Activated naive CD4-positive, alpha-beta T cell treated with Interleukin-2 at 50 U/mL for 16 hours (primary cell): Measurements from ENCODE around the gene FAT3.

Source experiments
- DNase-seq: peaks from one replicate; pipeline ENCODE4 v3.0.0-alpha.2; 2020

The FAT3 gene

DNA sequence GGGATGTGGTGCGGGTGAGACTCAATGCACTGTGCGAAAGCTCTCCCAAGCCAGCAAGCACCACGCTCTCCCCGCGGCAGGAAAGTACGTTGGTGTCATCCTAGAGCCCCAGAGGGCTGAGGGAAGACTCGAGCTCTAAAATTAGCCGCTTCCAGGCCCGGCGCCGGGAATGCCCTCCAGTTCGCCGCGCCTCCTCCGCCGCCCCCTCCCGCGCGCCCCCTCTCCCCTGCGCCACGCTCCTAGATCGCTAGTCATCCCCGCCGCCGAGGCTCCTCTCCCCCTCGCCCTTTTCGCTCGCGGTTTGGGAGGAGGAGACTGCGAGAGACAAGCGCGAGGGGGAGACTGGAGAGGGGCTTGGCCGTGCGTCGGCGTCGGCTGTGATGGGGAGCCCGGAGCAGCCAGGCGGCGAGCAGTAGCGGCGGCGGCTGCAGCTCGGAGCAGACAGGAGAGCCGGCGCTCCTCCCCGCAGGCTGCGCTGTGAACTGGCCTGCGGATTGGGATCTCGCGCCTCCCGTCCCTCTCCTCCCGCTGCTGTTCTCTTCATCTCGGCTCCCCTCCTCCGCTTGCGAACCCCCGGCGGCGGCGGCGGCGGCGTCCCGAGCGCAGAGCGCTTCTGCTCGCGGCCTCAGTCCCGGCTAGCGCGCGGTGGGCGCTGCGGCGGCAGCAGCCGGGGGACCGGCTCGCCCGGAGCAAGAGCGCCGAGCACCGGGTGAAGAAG is at the start of gene FAT3:
FAT3 (plus strand) TSS at position 412 of the 718 bp plus-strand sequence. CDS start 127,295 bp downstream, outside the sequence.
- no peak for DNase-seq

DNA sequence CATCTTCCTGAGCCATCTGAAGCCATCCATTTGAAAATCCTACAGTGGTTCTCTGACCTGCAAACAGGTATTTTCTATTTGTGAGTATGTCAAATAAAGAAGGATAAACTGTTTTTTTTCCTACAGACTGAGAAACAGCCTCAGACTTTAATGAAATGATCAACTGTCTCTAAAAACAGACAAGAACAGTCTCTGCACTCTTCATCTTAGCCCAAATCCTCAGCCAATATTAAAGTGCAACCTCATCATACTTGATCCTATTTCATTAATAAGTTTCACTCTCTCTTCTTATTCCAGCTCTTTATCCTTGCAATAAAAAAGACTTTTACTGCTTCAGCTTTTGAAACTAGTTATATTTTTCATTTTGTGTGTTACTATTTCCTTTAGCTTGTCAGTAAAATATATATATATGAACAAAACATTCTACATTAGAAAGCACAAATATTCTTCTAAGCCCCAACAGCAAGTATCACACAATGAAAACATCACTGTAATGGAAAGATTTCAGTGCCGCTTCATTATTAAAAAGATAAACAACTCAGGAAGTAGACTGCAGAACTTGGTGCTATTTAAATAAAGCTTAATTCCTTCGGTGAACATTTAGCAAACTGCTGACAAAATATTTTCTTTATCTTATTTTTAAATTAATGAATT is 45.5 kb upstream of the FAT3 start:
- DNase-seq = no peak

DNA sequence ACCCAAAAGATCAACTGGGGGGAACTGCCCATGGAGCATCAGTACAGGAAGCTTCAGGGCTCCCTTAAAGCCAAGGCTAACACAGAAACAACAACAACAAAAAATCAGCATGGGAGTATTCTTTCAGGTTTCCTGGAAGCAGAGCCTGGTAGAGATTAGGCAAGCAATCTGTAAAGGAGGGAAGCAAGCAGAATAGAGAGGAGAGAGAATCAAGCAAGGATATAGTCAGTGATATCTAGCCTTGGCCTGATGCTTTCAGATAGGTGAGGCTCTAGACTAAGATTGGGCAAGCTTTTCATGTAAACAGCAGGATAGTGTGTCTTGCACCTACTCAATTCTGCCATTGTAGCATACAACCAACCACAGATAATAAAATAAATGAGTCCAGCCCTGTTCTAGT is 44.4 kb upstream of the FAT3 start:
- no peak for DNase-seq

- no peak for DNase-seq
Observed at GRCh38 chr11:92180664-92181251, 43.9 kb upstream of the FAT3 start.

DNA sequence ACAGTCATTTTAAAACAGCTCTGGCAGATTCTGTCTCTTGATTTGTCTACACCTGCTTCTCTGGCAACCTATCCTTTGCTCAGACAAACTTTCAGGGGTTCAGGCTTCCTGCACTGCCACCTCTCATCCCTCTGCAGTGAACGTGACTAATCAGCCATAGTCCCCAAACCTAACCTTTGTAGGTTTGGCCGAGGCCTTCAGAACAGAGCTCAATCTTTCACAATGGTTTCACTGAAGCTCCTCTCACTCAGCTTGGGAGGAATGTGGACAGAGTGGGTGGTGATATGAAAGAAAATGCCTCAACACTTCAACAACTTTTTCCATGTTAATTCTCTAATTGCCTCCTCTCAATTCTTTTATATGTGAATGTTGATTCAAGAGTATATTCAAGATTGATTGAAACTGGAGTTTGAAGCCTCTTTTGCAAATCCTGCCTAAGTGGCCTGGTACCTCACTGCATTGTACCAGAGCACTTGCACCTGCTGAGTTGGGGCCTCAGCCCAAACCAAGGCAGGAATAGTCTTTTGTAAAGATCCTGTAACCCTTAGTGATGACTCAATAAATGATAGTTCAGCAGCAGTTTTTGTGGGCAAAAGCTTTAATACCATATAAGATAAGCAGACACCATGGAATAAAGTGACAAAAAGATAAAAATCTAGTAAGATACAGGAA is 33.9 kb upstream of the FAT3 start:
- DNase-seq = no peak

GRCh38 chr11:92192141-92192540 is 32.5 kb upstream of the FAT3 start:
- no peak for DNase-seq

DNA sequence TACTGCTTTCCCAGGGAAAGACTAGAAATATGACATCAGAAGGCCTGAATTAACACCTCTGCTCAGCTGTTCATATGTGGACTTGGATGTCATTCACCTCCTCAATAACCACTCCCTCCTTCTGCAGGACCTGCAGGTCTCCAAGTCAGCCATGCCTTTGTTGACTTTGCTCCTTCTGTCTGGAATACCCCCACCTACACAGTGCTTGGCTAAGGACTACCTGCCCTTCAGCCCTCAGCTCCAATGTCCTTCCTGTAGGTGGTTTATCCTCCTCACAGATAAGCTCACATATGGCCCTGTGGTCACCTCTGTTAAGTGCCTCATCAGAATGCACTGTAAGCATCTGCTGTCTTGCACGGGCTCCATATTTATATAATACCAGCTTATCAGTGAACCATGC is 26.4 kb upstream of the FAT3 start:
- no peak for DNase-seq

- no peak for DNase-seq
Observed at GRCh38 chr11:92199991-92200390, 24.6 kb upstream of the FAT3 start.

DNA sequence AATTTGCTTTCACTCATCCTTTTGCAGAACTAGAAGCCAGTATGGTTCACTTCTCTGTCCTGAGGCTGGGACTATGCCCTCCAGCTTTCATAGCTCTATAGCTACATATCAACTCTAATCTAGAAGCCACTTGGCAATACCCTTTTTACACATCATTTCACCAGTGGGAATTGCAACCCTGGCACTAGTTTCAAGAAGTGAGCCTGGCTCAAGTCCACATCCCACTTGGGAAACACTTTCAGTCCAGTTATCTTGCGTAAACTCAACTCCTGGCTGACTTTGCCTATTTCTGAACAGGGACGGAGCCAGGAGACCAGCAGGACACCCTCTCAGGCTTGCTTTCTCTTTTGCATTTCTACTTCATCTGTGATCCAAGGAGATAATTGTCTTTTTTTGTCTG is 19.9 kb upstream of the FAT3 start:
- no peak for DNase-seq

- no peak for DNase-seq
Observed at GRCh38 chr11:92206441-92206840, 18.2 kb upstream of the FAT3 start.

GRCh38 chr11:92211576-92212167 is 12.9 kb upstream of the FAT3 start:
- no peak for DNase-seq

DNA sequence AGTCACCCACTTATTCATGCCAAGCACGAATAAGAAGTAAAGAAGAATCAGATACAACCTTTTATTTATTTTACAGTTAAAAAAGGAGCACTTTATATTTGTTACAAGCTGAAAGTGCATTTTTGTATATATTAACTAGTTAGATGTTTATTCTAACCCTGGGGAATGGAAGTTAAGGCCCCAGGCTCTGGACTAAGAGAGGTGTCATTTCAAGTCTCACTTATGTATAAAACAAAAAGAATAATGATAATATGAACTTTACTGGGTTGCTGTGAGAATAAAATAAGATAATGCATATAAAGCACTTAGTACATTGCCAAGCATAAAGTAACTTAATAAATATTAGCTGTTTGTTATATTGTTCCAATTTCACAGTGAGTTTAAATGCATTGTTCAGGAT is 12.1 kb upstream of the FAT3 start:
- no peak for DNase-seq

- no peak for DNase-seq
Observed at GRCh38 chr11:92216789-92217188, 7.8 kb upstream of the FAT3 start.

- no peak for DNase-seq
Observed at GRCh38 chr11:92219476-92219875, 5.1 kb upstream of the FAT3 start.

DNA sequence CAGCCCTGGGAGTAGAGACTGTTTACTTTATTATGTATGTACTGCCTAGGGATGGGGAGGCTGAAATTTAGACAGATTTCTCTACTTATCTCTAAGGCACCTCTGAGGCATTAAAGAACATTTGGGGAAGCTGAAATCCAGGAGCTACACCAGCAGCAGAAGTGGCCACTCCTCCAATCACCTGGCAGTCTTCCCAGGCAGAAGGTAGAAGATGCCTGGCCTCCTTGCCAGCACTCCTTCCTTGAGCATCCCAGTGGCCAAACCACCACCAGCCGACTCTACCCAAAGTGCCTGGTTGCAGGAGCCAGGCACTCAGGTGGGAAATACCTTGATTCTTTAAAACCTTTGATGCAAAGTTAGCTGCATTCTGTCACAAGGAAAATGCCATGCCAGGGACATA is 1.9 kb upstream of the FAT3 start:
- no peak for DNase-seq

GRCh38 chr11:92224054-92224406 is 588 bp upstream of the FAT3 start:
- no peak for DNase-seq

DNA sequence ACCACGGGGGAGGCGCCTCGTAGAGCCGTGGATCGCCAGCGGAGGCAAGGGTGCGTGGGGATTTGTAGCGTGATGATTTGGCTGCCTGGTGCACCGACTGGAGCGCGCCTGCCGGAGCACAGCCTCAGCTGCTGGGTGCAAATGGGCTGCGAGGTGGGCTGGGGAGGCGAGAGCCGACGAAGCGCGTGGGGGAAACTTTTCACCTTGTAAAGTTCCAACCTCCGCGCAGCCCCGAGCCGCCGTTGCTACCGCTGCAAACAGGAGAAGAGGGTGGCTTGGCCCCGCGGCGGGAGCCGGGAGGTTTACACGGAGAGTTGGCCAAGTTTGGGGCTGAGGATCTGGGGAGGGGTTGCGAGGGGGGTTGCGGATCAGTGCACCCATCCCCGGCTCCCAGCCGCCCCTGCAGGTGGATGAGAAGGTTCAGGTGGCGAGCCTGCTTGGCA is 528 bp downstream of the FAT3 start:
- DNase-seq = no peak

GRCh38 chr11:92225568-92226330 is 1.1 kb downstream of the FAT3 start:
- no peak for DNase-seq

- DNase-seq = no peak
Observed at GRCh38 chr11:92226331-92227229, 2.0 kb downstream of the FAT3 start.

GRCh38 chr11:92227230-92227814 is 2.7 kb downstream of the FAT3 start:
- DNase-seq = no peak
